NCI-H2227 treated with DMSO at 0.1 percent for 48 hours (cell line): Measurements from ENCODE around the gene GAS7.
"Not testable (repeated sequence)": the region's sequence is repeated elsewhere in the genome, so short reads cannot be mapped to it uniquely, and the experiment has no call there.

Experiments
- DNase-seq: peaks from one replicate; lab custom pipeline; 2025; lab: John Stamatoyannopoulos, UW

GAS7 gene

DNA sequence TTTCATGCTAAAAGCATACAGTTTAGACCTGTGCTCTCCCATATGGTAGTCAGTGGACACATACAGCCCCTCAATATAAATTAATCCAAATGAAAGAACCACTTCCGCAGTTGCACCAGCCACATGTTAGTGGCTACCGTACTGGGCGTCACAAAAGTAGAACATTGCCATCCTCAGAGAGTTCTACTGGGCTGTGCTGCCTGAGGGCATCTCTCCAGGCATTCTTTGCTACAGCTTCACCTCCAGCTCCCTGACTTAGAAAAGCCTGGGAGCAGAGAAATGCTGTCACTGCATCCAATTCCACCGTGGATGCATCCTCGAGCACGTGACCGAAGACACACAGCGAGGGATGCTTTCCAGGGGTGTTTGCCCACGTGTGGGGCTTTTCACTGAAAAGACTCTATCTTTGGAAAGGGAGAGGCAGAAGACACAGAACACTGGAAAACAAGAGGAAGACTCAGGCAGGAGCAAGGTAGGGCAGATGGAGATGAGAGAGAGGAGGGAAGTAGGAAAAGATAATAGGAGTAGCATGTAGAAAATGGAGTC, 86.4 kb downstream of the GAS7 start:
- DNase-seq: no peak

DNA sequence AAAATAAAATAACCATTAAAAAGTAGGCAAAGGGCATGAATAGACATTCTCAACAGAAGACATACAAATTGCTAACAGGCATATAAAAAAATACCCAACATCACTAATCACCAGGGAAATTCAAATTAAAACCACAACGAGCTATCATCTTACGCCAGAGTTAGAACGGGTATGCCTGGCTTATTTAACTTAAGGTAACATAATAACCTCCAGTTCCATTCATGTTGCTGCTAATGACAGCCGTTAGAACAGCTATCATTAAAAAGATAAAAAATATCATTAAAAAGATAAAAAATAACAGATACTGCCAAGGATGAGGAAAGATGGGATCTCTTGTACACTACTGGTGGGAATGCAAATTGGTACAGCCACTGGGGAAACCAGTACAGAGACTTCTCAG, 89.3 kb downstream of the GAS7 start:
- DNase-seq: no peak

DNA sequence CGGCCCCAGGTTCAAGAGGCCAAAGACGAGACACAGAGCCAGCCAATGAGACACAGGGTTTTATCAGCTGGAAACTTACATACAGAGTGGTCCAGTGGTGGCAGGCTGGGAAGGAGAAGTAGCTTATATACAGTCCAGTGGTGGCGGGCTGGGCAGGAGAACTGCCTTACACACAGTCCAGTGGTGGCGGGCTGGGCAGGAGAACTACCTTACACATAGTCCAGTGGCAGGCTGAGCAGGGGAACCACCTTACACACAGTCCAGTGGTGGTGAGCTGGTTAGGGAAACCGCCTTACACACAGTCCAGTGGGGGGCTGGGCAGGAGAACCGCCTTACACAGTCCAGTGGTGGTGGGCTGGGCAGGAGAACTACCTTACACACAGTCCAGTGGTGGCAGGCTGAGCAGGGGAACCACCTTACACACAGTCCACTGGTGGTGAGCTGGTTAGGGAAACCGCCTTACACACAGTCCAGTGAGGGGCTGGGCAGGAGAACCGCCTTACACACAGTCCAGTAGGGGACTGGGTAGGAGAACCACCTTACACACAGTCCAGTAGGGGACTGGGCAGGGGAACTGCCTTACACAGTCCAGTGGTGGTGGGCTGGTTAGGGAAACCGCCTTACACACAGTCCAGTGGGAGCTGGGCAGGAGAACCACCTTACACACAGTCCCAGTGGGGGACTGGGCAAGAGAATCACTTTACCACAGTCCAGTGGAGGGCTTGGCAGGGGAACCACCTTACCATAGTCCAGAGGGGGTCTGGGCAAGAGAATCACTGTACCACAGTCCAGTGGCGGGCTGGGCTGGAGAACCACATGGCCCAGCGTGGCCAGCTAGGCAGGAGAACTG, 90.9 kb downstream of the GAS7 start:
- DNase-seq: no peak

DNA sequence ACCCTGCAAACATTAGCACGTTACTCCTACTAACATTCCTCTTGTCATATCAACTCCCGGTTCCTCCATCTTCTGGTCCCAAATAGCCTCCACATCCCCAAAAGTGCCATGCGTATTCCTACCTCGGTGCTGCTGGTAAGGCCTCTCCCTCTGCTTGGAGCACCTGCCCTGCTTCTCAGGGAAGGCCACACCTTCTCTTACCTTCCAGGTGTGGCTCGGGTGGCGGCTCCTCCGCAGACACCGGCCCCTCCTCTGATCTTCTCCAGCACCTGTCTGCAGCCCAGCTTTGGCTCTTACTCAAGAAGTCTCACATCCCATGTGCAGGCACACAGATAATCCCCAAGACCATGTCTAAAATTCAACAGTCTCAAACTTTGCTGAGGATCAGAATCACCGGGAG, 92.3 kb downstream of the GAS7 start:
- DNase-seq: no peak

DNA sequence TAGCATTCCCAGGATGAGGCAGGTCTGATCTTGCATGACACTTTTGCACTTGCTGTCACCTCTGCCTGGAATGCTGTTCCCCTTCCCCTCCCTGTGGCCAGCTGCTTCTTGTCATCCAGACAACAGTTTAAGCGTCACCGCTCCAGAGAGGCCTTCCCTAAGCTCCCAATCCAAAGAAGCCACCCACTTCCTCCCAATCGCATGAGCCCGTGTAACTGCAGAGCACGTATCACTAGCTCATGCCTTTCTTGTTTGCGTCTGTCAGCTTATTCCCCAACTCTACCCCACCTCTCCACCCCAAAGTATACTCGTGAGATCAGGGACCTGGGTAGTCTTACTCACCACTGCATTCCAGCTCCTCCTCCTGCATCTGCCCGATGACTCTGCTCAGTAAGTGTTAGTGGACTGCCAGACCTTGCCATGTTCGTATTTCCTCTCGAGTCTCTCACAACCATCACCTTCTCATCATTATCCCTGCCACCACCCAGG, 92.8 kb downstream of the GAS7 start:
- no peak for DNase-seq

DNA sequence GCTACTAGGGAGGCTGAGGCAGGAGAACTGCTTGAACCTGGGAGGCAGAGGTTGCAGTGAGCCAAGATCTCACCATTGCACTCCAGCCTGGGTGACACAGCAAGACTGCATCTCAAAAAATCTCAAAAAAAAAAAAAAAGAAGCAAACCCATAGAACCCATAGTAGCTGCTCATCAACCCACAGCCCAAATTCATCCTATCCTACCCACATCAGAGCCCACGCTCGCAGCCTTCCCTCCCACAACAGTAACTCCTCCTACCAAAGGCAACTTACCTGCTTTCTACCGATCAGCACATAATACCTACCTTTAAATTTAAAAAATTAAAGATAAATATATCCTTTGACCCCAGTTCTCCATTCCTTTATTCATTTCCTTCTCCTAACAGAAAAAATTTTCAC, 94.7 kb downstream of the GAS7 start:
- no peak for DNase-seq

DNA sequence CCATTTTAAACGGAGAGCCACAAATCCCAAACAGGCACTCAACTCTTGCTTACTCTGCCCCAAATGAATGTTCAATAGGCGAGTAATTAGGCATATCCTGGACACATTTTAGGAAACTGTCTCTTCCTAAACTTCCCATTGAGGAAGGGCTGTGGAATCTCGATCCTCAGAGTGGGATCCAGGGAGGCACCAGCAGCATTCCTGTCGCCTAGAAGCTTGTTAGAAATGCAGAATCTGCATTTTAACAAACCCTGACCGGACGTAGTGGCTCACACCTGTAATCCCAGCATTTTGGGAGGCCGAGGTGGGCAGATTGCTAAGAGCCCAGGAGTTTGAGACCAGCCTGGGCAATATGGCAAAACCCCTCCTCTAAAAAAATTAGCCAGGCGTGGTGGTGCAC, 95.6 kb downstream of the GAS7 start:
- DNase-seq: no peak

DNA sequence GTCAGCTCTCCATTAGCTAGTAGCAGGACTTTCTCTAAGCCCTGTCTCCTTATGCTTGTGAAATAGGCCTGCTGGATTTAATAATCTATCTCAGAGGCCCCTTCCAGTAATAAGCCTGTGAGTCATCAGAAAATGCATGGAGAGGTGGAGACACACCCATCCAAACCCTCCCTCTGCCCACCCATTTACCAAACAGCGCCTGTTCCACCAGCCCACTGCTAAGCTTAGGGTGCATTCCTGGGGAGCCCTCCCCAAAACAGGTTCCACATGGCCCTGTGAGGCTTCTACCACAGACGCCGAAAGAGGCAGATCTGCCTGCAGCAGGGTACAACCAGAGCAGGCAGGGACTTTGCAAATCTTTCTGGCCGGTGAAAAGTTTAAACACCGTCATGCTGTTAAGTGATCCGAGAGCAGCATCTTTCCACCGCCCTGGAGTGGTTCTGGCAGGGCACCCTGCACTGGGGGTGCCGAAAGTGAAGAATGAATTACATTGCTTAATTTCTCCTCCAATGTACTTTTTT, 99.3 kb downstream of the GAS7 start:
- no peak for DNase-seq

DNA sequence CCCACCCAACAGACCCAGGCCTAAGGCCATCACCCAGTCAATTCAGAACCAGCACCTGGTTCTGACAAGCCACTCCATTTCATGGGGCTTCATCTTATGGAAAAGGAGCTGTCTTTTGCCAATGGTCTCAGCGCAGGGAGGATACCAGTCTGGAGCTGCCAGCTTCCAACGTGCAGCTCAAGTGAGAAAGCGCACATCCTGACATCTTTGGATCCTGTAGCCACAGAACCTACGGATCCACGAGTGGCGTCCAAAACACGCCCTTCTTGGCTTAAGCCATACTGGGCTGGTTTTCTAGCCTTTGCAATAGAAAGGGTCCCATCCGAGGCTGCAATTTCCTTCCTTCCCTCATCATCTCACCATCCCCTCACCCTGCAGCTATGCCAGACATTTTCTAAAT, 101.8 kb downstream of the GAS7 start:
- DNase-seq: no peak

DNA sequence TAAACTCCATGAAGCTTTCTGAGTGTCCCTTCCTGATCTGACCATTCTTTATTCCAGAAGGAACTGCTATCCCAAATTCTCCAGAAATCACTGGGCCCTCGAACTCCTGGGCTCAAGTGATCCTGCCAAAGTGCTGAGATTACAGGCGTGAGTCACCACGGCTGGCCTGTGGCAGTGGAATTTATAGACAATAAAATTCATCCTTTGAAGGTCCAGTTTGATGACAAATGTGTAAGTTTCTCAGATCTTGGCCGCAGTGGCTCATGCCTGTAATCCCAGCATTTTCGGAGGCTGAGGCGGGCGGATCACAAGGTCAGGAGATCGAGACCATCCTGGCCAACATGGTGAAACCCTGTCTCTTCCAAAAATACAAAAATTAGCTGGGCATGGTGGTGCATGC, 103.1 kb downstream of the GAS7 start:
- DNase-seq: not testable (repeated sequence)

DNA sequence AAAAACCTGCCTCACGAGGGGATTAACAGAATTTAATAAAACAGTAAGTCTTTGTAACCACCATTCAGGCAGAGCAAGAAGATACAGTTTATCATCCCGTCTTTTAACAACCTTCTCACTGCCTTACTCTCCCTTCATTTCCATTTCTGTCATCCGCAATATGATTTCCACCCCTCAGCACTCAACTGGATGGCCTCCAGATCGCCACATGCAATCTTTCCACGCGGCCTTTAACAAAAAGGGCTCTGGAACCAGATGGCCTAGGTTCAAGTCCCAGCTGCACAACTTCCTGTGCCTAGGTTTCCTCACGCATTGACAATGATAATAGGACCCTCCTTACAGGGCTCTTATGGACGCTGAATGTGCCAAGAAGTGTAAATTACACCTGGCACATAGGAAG, 103.6 kb downstream of the GAS7 start:
- DNase-seq: no peak

DNA sequence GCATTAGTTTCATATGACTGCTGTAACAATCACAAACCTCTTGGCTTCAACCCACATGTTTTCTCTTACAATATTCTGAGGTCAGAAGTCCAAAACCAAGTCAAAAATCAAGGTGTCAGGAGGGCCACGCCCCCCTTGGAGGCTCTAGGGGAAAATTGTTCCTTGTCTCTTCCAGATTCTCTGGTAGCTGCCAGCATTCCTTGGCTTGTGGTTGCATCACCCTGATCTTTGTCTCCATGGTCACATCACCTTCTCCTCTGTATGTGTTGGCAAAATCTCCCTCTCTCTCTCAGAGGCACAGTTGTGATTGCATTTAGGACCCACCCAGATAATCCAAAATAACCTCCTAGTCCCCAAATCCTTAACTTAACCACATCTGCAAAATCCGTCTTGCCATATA, 105.8 kb downstream of the GAS7 start:
- DNase-seq: no peak

DNA sequence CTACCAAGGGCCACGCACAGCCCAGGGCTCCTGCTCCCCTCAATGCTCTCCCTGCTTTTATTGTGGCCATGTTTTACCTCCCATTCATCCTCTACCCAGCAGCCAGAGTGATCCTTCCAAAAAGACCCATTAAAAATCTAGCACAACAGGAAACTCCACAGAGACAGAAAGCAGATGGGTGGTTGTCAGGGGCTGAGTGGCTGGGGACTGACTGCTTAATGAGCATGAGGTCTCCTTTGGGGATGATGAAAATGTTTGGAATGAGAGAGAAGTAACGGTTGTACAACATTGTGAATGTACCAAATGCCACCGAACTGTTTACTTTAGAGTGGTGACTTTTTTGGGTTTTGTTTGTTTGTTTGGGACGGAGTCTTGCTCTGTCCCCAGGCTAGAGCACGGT, 107.4 kb downstream of the GAS7 start:
- DNase-seq: no peak

DNA sequence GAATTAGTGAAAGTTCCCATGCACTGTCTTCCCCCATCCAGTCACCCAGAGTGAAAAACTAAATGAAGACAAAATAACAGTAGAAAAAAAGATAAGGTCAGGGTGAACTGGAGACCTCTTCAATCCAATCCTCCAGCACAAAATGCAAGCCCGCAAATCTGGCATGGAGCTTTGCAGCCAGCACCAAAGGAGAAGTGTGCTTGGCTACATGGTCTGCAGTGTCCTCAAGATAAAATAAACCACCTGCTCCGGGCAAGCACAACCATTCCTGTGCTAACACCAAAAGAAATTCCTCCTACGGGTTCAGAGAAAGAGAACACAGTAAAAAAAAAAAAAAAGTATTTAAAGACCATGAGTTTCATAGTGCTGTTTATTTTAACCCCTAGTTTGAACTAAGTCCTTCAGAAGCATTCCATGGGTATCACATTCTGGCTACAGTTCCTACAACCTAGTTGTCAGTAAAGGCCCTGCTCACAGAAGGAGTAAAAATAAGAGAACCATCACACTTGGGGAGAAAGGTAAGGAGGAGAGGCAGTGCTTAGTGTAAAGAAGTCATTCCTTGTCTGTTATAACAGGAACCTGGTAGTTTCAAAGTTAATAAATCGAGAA, 109.1 kb downstream of the GAS7 start:
- DNase-seq: no peak

DNA sequence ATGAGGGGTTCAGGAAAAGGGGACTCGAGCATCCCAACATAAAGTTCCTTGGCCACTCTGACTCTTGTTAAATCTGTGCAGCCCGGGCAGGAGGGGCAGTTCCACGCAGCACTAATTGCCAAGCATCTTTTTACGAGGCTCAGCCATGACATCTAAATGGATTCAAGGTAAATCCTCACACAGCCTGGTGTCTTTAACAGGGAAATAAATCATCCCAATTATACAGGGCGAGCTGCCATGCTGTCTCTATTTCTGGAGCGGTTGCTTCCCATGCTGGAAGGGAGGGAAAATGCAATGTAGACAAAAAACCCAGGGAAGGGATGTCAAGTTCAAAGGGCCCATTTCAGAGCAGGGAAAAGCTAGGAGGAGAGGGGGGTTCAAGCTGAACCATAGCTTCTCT, 110.0 kb downstream of the GAS7 start:
- no peak for DNase-seq

DNA sequence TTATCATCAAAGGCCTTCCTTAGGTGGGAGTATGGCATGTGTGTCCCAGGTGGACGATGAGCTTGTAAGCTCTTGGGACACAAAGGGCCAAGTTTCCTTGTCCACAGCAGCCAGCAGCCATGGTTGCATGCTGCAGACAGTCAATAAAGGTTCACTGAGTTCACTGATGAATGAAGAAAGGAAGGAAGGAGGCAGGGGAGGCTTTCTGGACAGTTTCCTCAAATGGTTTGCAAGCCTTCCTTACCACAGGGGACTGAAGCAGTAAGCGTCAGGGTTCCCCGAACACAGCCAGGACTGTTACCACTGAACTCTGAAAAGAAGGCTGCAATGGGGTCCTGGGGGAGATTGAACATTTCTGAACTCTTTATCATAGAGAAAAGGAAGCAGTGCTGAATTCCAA, 111.1 kb downstream of the GAS7 start:
- no peak for DNase-seq

DNA sequence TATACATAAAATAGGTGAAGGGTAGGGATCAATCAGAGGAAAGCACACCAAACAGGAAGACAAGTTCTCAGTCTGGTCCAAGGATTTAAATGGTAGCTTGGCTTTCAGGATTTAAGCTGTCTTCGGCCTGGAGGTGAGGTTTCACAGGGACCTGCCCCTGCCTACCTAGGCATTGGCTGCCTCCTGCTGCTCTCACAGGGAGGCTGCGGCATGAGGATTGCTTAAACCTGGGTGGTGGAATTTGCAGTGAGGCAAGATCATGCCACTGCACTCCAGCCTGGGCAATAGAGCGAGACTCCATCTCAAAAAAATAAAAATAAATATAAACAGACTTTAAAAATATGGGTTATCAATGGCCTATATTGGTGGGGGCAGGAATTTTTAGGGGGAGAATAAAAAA, 114.5 kb downstream of the GAS7 start:
- no peak for DNase-seq

DNA sequence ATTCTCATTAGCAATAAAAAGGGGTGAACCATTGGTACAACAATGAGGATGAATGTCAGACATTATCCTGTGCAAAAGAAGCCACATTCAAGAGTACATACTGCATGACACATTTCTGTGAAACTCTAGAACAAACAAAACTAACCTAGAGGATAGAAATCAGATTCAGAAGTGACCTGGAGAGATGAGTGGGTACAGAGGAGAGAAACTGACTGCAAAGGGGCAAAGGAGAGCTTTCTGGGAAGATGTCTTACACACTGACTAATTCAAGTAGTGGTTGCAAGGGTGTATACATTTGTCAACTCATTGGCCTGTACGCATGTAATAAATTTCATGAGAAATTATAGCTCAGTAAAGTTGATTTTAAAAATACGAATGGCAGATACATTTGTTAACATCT, 115.6 kb downstream of the GAS7 start:
- DNase-seq: no peak

DNA sequence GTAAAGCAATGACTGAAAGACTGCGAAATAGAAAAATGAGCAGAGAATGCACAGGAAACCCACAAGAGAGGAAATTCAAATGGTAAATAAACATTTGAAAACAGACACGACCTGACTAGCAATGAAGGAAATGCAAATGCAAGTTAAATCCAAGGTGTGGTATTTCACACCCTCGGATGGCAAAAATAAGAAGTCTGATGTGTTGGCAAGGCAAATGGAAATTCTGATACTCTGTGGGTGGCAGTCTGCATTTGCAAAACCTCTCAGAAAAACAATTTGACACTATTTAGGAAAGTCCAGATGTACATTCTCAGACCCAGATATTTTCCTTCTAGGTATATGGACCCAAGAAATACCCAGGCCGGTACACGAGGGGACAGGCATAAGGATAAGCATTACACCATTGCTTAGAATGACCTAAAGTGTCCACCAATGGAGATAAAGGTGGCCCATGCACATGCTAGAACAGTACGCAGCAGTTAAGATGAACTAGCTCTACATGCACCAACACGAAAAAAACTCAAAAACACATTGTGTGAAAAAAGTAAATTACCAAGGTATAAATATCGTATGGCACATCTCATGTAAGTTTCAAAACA, 116.7 kb downstream of the GAS7 start:
- DNase-seq: no peak

DNA sequence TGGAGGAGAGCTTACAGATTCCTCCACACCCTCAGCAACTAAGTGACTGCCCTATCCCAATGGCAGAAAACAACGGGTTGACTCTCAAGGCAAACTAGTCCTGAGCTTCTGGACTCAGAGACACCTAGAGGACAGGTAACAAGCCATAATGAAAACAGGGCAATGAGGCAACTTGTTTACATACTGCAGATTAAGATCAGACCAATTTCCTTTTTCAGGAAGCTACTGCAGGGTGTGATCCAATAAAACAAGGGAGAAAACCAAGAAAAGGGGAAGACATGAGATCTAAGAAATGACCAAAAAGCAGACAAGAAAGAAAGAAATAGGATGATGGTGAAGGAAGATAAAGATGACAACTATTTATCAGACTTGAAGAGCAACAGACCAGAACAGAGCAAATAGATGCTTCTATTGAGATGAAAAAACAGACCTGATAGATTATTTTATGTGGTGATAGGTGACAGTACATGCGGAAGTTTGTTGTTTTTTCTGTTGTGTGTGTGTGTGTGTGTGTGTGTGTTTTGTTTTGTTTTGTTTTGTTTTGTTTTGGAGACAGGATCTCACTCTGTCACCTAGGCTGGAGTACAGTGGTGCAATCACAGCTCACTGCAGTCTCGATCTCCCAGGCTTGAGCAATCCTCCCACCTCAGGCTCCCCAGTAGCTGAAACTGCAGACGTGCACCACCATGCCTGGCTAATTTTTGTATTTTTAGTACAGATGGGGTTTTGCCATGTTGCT, 120.7 kb downstream of the GAS7 start:
- DNase-seq: no peak

DNA sequence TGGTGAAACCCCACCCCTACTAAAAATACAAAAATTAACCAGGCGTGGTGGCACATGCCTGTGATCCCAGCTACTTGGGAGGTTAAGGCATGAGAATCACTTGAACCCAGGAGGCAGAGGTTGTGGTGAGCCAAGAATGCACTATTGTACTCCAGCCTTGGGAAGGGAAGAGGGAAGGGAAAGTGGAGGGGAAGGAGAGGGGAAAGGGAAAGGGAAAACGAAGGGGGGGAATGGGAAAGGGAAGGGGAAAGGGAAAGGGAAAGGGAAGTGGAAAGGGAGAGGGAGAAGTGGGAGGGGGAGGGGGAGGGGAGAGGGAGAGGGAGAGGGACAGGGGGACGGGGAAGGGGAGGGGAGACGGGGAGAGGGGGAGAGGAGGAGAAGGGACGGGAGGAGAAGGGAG, 122.5 kb downstream of the GAS7 start:
- no peak for DNase-seq

DNA sequence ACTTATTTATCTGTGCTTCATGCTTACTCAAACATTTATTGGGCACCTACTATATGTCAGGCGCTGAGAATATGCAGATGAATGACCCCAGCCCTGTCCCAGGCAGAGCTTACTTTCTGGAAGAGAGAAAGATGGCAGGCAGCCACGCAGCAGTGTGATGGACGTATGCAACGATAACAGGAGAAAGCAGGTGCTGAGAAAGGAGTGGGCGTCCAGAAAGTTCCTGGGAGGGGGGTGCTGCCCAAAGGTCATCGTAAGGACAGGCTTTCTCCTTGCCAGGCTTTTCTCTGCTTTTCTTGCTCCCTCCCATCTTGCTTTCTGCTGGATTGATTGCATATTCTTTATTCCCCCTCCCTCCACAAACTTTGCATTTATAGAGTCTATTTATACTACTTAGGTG, 124.5 kb downstream of the GAS7 start:
- DNase-seq: no peak
